Measurements from ENCODE around the gene TMCC3.
"Not testable (repeated sequence)": the region's sequence is repeated elsewhere in the genome, so short reads cannot be mapped to it uniquely, and the experiment has no call there.

GRCh38 chr12:94601307-94601706 is 49.0 kb downstream of the TMCC3 start:
- TF ChIP-seq, protein P1, sequence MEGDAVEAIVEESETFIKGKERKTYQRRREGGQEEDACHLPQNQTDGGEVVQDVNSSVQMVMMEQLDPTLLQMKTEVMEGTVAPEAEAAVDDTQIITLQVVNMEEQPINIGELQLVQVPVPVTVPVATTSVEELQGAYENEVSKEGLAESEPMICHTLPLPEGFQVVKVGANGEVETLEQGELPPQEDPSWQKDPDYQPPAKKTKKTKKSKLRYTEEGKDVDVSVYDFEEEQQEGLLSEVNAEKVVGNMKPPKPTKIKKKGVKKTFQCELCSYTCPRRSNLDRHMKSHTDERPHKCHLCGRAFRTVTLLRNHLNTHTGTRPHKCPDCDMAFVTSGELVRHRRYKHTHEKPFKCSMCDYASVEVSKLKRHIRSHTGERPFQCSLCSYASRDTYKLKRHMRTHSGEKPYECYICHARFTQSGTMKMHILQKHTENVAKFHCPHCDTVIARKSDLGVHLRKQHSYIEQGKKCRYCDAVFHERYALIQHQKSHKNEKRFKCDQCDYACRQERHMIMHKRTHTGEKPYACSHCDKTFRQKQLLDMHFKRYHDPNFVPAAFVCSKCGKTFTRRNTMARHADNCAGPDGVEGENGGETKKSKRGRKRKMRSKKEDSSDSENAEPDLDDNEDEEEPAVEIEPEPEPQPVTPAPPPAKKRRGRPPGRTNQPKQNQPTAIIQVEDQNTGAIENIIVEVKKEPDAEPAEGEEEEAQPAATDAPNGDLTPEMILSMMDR (CRISPR knock-in tag; IDR thresholded peaks at IDR 0.05), result not testable (repeated sequence)
- not testable (repeated sequence) for TF ChIP-seq ZSCAN29 (CRISPR knock-in tag; conservative IDR thresholded peaks at IDR 0.05); FOXM1 (CRISPR knock-in tag; IDR thresholded peaks at IDR 0.05); PRMT3 (CRISPR knock-in tag; IDR thresholded peaks at IDR 0.05; ENCODE audit: borderline replicate concordance, low read depth); SUZ12 (IDR thresholded peaks at IDR 0.05; ENCODE audit: low read depth, low read length); ZNF891 (CRISPR knock-in tag; IDR thresholded peaks at IDR 0.05); EZH2 (conservative IDR thresholded peaks at IDR 0.05; ENCODE audit: low read depth, low read length); REST (IDR thresholded peaks at IDR 0.05; ENCODE audit: borderline replicate concordance in 1 of 2, low read depth in 1 of 2, low read length in 2 of 2)
